SK-N-SH (cell line): Measurements from ENCODE around the gene PPP1R14C.

Source experiments
- CHD2 ChIP-seq: fragments of 150-350 bp; IDR thresholded peaks from 2 replicates; pipeline ENCODE4 v1.6.1; 2018; ENCODE audit warnings: low read length; ENCODE audit not compliant: partially characterized antibody
- CTCF ChIP-seq: fragments of 200-600 bp; sonication (generic); IDR thresholded peaks from 2 replicates; pipeline ENCODE4 v1.6.1; 2017; ENCODE audit warnings: antibody characterized with exemption, mild to moderate bottlenecking, moderate library complexity
- ELF1 ChIP-seq: IDR thresholded peaks from 2 replicates; pipeline ENCODE4 v1.4.0; 2012
- MEF2A ChIP-seq: IDR thresholded peaks from 2 replicates; pipeline ENCODE4 v1.4.0; 2012; ENCODE audit warnings: low read depth, borderline replicate concordance
- POLR2AphosphoS5 ChIP-seq: IDR thresholded peaks from 2 replicates; pipeline ENCODE4 v1.6.1; 2012; ENCODE audit warnings: low read depth, low read length
- TAF1 ChIP-seq: IDR thresholded peaks from 2 replicates; pipeline ENCODE4 v1.6.1; 2012; ENCODE audit warnings: low read depth, mild to moderate bottlenecking, low read length, moderate library complexity, borderline replicate concordance
- TF ChIP-seq, protein P1 (sequence below): IDR thresholded peaks from 2 replicates; pipeline ENCODE4 v1.6.1; 2012; ENCODE audit warnings: mild to moderate bottlenecking, low read depth, low read length, moderate library complexity
- TF ChIP-seq, protein P2 (sequence below): IDR thresholded peaks from 2 replicates; pipeline ENCODE4 v1.4.0; 2012; ENCODE audit warnings: low read depth

- TF ChIP-seq CTCF (no peak), CHD2 (no peak), MEF2A (no peak), TAF1 (no peak), POLR2AphosphoS5 (no peak), ELF1 (no peak)
- TF ChIP-seq, protein P1, sequence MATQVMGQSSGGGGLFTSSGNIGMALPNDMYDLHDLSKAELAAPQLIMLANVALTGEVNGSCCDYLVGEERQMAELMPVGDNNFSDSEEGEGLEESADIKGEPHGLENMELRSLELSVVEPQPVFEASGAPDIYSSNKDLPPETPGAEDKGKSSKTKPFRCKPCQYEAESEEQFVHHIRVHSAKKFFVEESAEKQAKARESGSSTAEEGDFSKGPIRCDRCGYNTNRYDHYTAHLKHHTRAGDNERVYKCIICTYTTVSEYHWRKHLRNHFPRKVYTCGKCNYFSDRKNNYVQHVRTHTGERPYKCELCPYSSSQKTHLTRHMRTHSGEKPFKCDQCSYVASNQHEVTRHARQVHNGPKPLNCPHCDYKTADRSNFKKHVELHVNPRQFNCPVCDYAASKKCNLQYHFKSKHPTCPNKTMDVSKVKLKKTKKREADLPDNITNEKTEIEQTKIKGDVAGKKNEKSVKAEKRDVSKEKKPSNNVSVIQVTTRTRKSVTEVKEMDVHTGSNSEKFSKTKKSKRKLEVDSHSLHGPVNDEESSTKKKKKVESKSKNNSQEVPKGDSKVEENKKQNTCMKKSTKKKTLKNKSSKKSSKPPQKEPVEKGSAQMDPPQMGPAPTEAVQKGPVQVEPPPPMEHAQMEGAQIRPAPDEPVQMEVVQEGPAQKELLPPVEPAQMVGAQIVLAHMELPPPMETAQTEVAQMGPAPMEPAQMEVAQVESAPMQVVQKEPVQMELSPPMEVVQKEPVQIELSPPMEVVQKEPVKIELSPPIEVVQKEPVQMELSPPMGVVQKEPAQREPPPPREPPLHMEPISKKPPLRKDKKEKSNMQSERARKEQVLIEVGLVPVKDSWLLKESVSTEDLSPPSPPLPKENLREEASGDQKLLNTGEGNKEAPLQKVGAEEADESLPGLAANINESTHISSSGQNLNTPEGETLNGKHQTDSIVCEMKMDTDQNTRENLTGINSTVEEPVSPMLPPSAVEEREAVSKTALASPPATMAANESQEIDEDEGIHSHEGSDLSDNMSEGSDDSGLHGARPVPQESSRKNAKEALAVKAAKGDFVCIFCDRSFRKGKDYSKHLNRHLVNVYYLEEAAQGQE, result no peak
- TF ChIP-seq, protein P2, sequence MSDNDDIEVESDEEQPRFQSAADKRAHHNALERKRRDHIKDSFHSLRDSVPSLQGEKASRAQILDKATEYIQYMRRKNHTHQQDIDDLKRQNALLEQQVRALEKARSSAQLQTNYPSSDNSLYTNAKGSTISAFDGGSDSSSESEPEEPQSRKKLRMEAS, result no peak
Observed at GRCh38 chr6:150180517-150180916, 37.7 kb downstream of the PPP1R14C start.
